Brain microvascular endothelial cell (primary cell): ENCODE measurements around the gene STRIP1.
"Not testable (repeated sequence)": the region's sequence is repeated elsewhere in the genome, so short reads cannot be mapped to it uniquely, and the experiment has no call there.

Source experiments
- DNase-seq: peaks from one replicate; pipeline ENCODE4 v3.0.0-alpha.2; 2020
- H3K27ac ChIP-seq: fragments of 250-450 bp; sonication (Bioruptor Pico); 2 replicates; pipeline ENCODE4 v1.5.1; 2020; ENCODE audit warnings: mild to moderate bottlenecking, moderate library complexity
- H3K27me3 ChIP-seq: fragments of 250-450 bp; sonication (Bioruptor Pico); replicated peaks from 2 replicates; pipeline ENCODE4 v1.5.1; 2020; ENCODE audit warnings: mild to moderate bottlenecking
- H3K36me3 ChIP-seq: fragments of 250-450 bp; sonication (Bioruptor Pico); replicated peaks from 2 replicates; pipeline ENCODE4 v1.5.1; 2020; ENCODE audit warnings: mild to moderate bottlenecking
- H3K4me3 ChIP-seq: 2 replicates; pipeline ENCODE4 v1.5.1; 2011; ENCODE audit warnings: low read depth, mild to moderate bottlenecking, control low read depth, low read length, moderate library complexity
- in situ Hi-C: cut with HindIII; loops from 2 replicates; pipeline ENCODE4 v1.10.0; 2017; ENCODE audit warnings: low sequenced_read_pairs, low pct_ligation_motif_present
- TF ChIP-seq, protein P1 (sequence below): IDR thresholded peaks from 2 replicates; pipeline ENCODE4 v1.5.1; 2011; ENCODE audit warnings: low read depth, mild to moderate bottlenecking, moderate library complexity, low read length, control low read depth, inconsistent platforms; ENCODE audit errors: missing control alignments

Gene STRIP1

GRCh38 chr1:110069404-110070281, 35.2 kb downstream of the STRIP1 start:
- peaks cover 60% of the 10 kb centered on the region for H3K27me3 ChIP-seq

GRCh38 chr1:110070282-110070669, 35.9 kb downstream of the STRIP1 start:
- TF ChIP-seq, protein P1, sequence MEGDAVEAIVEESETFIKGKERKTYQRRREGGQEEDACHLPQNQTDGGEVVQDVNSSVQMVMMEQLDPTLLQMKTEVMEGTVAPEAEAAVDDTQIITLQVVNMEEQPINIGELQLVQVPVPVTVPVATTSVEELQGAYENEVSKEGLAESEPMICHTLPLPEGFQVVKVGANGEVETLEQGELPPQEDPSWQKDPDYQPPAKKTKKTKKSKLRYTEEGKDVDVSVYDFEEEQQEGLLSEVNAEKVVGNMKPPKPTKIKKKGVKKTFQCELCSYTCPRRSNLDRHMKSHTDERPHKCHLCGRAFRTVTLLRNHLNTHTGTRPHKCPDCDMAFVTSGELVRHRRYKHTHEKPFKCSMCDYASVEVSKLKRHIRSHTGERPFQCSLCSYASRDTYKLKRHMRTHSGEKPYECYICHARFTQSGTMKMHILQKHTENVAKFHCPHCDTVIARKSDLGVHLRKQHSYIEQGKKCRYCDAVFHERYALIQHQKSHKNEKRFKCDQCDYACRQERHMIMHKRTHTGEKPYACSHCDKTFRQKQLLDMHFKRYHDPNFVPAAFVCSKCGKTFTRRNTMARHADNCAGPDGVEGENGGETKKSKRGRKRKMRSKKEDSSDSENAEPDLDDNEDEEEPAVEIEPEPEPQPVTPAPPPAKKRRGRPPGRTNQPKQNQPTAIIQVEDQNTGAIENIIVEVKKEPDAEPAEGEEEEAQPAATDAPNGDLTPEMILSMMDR, result no peak
- Histone ChIP-seq H3K27me3 (peaks cover 60% of the 10 kb centered on the region), H3K36me3 (no peaks in the 10 kb centered on the region), H3K27ac (no peak overlapping the region), H3K4me3 (no peak overlapping the region)
- DNase-seq, result no peak
- in situ Hi-C loops, result no loop called here

More at GRCh38 chr1:110069404-110070281, 35.2 kb downstream of the STRIP1 start:
- Histone ChIP-seq H3K36me3 (no peaks in the 10 kb centered on the region), H3K4me3 (no peak overlapping the region), H3K27ac (no peak overlapping the region)
- DNase-seq, result no peak
- in situ Hi-C loops, result no loop called here
- TF ChIP-seq, protein P1, result no peak

- DNase-seq, result no peak
- in situ Hi-C loops, result no loop called here
- TF ChIP-seq, protein P1, result no peak
- Histone ChIP-seq H3K27me3 (peaks cover 61% of the 10 kb centered on the region), H3K27ac (no peak within 1 kb of the TSS), H3K4me3 (no peak within 1 kb of the TSS), H3K36me3 (no peaks in the 10 kb centered on the region)
Observed at GRCh38 chr1:110070671-110071242, 36.3 kb downstream of the STRIP1 start, which contains the start of gene ALX3. Gene ALX3 (minus strand): TSS chr1:110070672. CDS start chr1:110070612, 60 bp downstream.

DNA sequence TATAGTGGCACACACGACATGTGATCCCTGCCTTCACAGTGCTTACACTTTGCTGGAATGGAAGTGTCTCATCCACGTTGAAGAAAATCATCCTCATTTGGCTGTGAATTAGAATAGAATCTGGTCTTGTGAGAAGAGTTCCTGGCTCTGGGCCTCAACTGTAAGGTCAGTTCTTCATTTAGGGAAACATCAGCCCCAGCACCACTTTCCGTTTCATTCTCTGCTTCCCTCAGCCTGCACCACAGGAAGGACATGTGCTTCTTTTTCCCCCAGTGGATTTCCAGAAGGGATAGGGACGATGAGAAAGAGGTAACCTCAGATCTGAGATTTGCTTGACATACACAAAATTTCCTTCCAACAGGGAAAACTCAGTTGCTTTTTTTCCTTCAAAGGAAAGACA, 39.7 kb downstream of the STRIP1 start:
- DNase-seq, result no peak
- no peaks in the 10 kb centered on the region for H3K36me3 ChIP-seq
- H3K27ac ChIP-seq, result no peak overlapping the region
- in situ Hi-C loops, result no loop called here
- TF ChIP-seq, protein P1, result no peak
- H3K27me3 ChIP-seq, result peaks cover 49% of the 10 kb centered on the region
- no peak overlapping the region for H3K4me3 ChIP-seq

DNA sequence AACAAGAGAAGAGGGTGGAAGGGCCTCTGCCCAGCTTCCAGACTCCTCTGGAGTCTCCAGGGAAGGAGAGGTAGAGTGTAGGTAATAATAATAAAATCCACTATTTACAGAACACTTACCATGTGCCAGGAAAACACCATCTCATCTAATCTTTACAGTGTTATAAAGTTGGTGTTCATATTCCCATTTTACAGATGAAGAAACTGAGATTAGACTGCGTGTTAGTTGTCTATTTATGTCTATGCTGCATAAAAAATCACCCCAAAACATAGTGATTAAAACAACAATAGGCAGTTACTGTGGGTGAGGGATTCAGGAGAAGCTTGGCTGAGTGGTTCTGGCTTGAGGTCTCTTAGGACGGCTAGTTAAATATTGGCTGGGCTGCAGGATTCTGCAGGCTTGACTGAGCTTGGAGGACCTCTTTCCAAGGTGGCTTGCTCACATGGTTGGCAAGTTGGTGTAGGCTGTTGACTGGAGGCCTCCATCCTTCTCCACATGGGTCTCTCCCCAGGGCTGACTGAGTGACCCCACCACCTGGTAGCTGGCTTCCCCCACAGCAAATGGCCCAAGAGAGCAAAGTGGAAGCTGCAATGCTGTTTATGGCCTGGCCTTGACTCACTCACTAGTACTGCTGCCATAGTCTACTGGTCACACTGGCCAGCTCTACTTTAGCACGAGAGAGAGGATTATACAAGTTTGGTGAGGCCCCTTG, 42.5 kb downstream of the STRIP1 start:
- Histone ChIP-seq H3K27me3 (peaks cover 24% of the 10 kb centered on the region), H3K4me3 (no peak overlapping the region), H3K27ac (no peak overlapping the region), H3K36me3 (no peaks in the 10 kb centered on the region)
- in situ Hi-C loops, result no loop called here
- TF ChIP-seq, protein P1, result no peak
- DNase-seq, result no peak

GRCh38 chr1:110079995-110080394, 45.6 kb downstream of the STRIP1 start:
- H3K4me3 ChIP-seq, DNase-seq, in situ Hi-C loops, H3K36me3 ChIP-seq, H3K27ac ChIP-seq: not testable (repeated sequence)
- H3K27me3 ChIP-seq, result peaks cover 42% of the 10 kb centered on the region
